M059J (cell line): Measurements from ENCODE around the gene DNAJB8. TPM values are rescaled to one million over a fixed set of nuclear protein-coding genes. Genes with fewer than 3 reads are reported as not detected.

Experiments
- total RNA-seq: library from RNA; depleted of rRNA; stranded (reverse); fragments of >200 nt; shearing (Covaris generic); gene quantifications from 2 replicates; pipeline ENCODE4 v1.2.3, GENCODE V29; 2014; rRNA removed

The DNAJB8 gene
- total RNA-seq, 1 experiment from 2014 or later, result not detected

Other genes with a start within 250 kb of the DNAJB8 start
- gene GATA2, start 26.3 kb upstream of the DNAJB8 start, total RNA-seq, result 22.7 and 36.3 TPM in 2 replicates
- gene RPN1, start 183.9 kb upstream of the DNAJB8 start, total RNA-seq, result 677 and 838 TPM in 2 replicates